Neural progenitor cell (in vitro differentiated cells): ENCODE measurements around the gene TBL1Y.

Experiments used
- EZH2 ChIP-seq: fragments of 200-600 bp; sonication (generic); IDR thresholded peaks from 2 replicates; pipeline ENCODE4 v1.6.1; 2017; ENCODE audit warnings: antibody characterized with exemption, mild to moderate bottlenecking, moderate library complexity
- EZH2phosphoT487 ChIP-seq: fragments of 200-600 bp; sonication (generic); IDR thresholded peaks from 2 replicates; pipeline ENCODE4 v1.6.1; 2017; ENCODE audit warnings: antibody characterized with exemption
- TF ChIP-seq, protein P1 (sequence below): fragments of 200-600 bp; sonication (generic); IDR thresholded peaks from 2 replicates; pipeline ENCODE4 v1.5.1; 2017; ENCODE audit warnings: antibody characterized with exemption, mild to moderate bottlenecking

DNA sequence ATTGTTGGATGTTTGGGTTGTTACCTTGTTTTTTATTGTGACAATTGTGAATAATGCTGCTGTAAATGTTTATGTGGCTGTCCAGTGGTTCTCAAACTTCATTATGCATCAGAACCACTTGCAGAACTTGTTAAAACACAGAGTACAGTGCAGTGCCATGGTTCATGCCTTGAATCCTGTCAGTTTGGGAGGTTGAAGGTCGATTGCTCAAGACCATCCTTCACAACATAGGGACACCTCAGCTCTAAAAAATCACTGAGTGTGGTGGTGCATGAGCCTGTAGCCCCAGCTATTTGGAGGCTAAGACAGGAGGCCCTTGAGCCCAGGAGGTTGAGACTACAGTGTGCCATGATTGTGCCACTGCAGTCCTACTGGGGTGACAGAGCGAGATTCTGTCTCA is 25.0 kb downstream of the TBL1Y start:
- TF ChIP-seq, protein P1, sequence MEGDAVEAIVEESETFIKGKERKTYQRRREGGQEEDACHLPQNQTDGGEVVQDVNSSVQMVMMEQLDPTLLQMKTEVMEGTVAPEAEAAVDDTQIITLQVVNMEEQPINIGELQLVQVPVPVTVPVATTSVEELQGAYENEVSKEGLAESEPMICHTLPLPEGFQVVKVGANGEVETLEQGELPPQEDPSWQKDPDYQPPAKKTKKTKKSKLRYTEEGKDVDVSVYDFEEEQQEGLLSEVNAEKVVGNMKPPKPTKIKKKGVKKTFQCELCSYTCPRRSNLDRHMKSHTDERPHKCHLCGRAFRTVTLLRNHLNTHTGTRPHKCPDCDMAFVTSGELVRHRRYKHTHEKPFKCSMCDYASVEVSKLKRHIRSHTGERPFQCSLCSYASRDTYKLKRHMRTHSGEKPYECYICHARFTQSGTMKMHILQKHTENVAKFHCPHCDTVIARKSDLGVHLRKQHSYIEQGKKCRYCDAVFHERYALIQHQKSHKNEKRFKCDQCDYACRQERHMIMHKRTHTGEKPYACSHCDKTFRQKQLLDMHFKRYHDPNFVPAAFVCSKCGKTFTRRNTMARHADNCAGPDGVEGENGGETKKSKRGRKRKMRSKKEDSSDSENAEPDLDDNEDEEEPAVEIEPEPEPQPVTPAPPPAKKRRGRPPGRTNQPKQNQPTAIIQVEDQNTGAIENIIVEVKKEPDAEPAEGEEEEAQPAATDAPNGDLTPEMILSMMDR: no peak
- no peak for TF ChIP-seq EZH2
- no peak for TF ChIP-seq EZH2phosphoT487
